Activated T-helper 2 cell treated with anti-CD3 and anti-CD28 coated beads, Interferon-gamma antibody, Interleukin-2, Interleukin-4, amounts not matched to agents 10 μg/mL and 5 μg/mL and 100 μg/mL, durations not matched to agents 14 hours and 24 hours and 36 hours (primary cell): Measurements from ENCODE around the gene FGD5. TPM values are rescaled to one million over a fixed set of nuclear protein-coding genes. Genes with fewer than 3 reads are reported as not detected.

Source experiments
- DNase-seq: peaks from one replicate; pipeline ENCODE4 v3.0.0; 2021; ENCODE audit warnings: low spot score
- H3K27ac Mint-ChIP-seq: one replicate; pipeline ENCODE4 v1.8.0; 2021; ENCODE audit warnings: mixed read lengths
- H3K27me3 Mint-ChIP-seq: one replicate; pipeline ENCODE4 v1.8.0; 2021; ENCODE audit warnings: low read depth, mixed read lengths
- H3K36me3 Mint-ChIP-seq: one replicate; pipeline ENCODE4 v1.8.0; 2021; ENCODE audit warnings: low read depth, mixed read lengths
- H3K4me1 Mint-ChIP-seq: one replicate; pipeline ENCODE4 v1.8.0; 2021; ENCODE audit warnings: low read depth, mixed read lengths
- H3K4me3 Mint-ChIP-seq: one replicate; pipeline ENCODE4 v1.8.0; 2021; ENCODE audit warnings: low read depth, mild to moderate bottlenecking, moderate library complexity, mixed read lengths
- H3K9me3 Mint-ChIP-seq: one replicate; pipeline ENCODE4 v1.8.0; 2021; ENCODE audit warnings: mixed read lengths
- intact Hi-C: fragments of 100-400 bp; cut with micrococcal nuclease; formaldehyde crosslinking; loops from one replicate; pipeline ENCODE4 v1.15.1; 2023
- total RNA-seq: library from RNA; stranded (reverse); gene quantifications from 2 replicates; pipeline ENCODE4 v1.2.3, GENCODE V29; 2022

Gene FGD5
- total RNA-seq, 1 donor from 2014 or later = 0.09 TPM

GRCh38 chr3:14811684-14812083, 7.1 kb upstream of the FGD5 start:
- Mint-ChIP-seq H3K27me3 (peaks cover 72% of the 10 kb centered on the region), H3K4me3 (no peak overlapping the region), H3K36me3 (no peaks in the 10 kb centered on the region), H3K4me1 (peaks cover 2% of the 10 kb centered on the region), H3K9me3 (no peaks in the 10 kb centered on the region), H3K27ac (no peak overlapping the region)
- no peak for DNase-seq
- intact Hi-C loops = no loop called here

GRCh38 chr3:14812196-14812790, 6.5 kb upstream of the FGD5 start:
- Mint-ChIP-seq H3K9me3 (no peaks in the 10 kb centered on the region), H3K4me1 (no peaks in the 10 kb centered on the region), H3K36me3 (no peaks in the 10 kb centered on the region), H3K27ac (no peak overlapping the region), H3K4me3 (no peak overlapping the region), H3K27me3 (peaks cover 68% of the 10 kb centered on the region)
- intact Hi-C loops = no loop called here
- DNase-seq = no peak

GRCh38 chr3:14814411-14814871, 4.3 kb upstream of the FGD5 start:
- H3K27ac Mint-ChIP-seq = no peak overlapping the region
- H3K4me1 Mint-ChIP-seq = no peaks in the 10 kb centered on the region
- H3K4me3 Mint-ChIP-seq = no peak overlapping the region
- H3K9me3 Mint-ChIP-seq = no peaks in the 10 kb centered on the region
- no peaks in the 10 kb centered on the region for H3K36me3 Mint-ChIP-seq
- intact Hi-C loops = no loop called here
- DNase-seq = no peak
- H3K27me3 Mint-ChIP-seq = peaks cover 55% of the 10 kb centered on the region

GRCh38 chr3:14816359-14816758, 2.4 kb upstream of the FGD5 start:
- Mint-ChIP-seq H3K27ac (no peak overlapping the region), H3K9me3 (no peaks in the 10 kb centered on the region), H3K36me3 (no peaks in the 10 kb centered on the region), H3K4me1 (no peaks in the 10 kb centered on the region), H3K27me3 (peaks cover 43% of the 10 kb centered on the region), H3K4me3 (no peak overlapping the region)
- DNase-seq = no peak
- intact Hi-C loops = no loop called here

GRCh38 chr3:14819671-14820070, 909 bp downstream of the FGD5 start:
- Mint-ChIP-seq H3K9me3 (no peaks in the 10 kb centered on the region), H3K27me3 (peaks cover 16% of the 10 kb centered on the region), H3K4me1 (no peaks in the 10 kb centered on the region), H3K36me3 (no peaks in the 10 kb centered on the region), H3K4me3 (no peak overlapping the region), H3K27ac (no peak overlapping the region)
- intact Hi-C loops = no loop called here
- no peak for DNase-seq

- intact Hi-C loops = no loop called here
- Mint-ChIP-seq H3K9me3 (no peaks in the 10 kb centered on the region), H3K27ac (no peak overlapping the region), H3K4me1 (no peaks in the 10 kb centered on the region), H3K4me3 (no peak overlapping the region), H3K27me3 (peaks cover 11% of the 10 kb centered on the region), H3K36me3 (no peaks in the 10 kb centered on the region)
- DNase-seq = no peak
These were observed 1.4 kb downstream of the FGD5 start for GRCh38 chr3:14820156-14820555.

- Mint-ChIP-seq H3K27ac (no peak overlapping the region), H3K4me3 (no peak overlapping the region), H3K36me3 (no peaks in the 10 kb centered on the region), H3K9me3 (no peaks in the 10 kb centered on the region), H3K4me1 (no peaks in the 10 kb centered on the region), H3K27me3 (peaks cover 9% of the 10 kb centered on the region)
- DNase-seq = no peak
- intact Hi-C loops = no loop called here
These were observed 2.4 kb downstream of the FGD5 start for GRCh38 chr3:14821151-14821550.

GRCh38 chr3:14822134-14822533, 3.4 kb downstream of the FGD5 start:
- peaks cover 7% of the 10 kb centered on the region for H3K27me3 Mint-ChIP-seq
- H3K9me3 Mint-ChIP-seq = no peaks in the 10 kb centered on the region
- no peak for DNase-seq
- no peaks in the 10 kb centered on the region for H3K4me1 Mint-ChIP-seq
- no peak overlapping the region for H3K27ac Mint-ChIP-seq
- intact Hi-C loops = no loop called here
- no peak overlapping the region for H3K4me3 Mint-ChIP-seq
- H3K36me3 Mint-ChIP-seq = no peaks in the 10 kb centered on the region

GRCh38 chr3:14822670-14823390, 4.1 kb downstream of the FGD5 start:
- Mint-ChIP-seq H3K27me3 (peaks cover 6% of the 10 kb centered on the region), H3K27ac (no peak overlapping the region), H3K4me1 (no peaks in the 10 kb centered on the region), H3K9me3 (no peaks in the 10 kb centered on the region), H3K4me3 (no peak overlapping the region), H3K36me3 (no peaks in the 10 kb centered on the region)
- no peak for DNase-seq
- intact Hi-C loops = no loop called here

- no peaks in the 10 kb centered on the region for H3K36me3 Mint-ChIP-seq
- DNase-seq = no peak
- H3K27ac Mint-ChIP-seq = no peak overlapping the region
- H3K4me1 Mint-ChIP-seq = no peaks in the 10 kb centered on the region
- no peak overlapping the region for H3K4me3 Mint-ChIP-seq
- intact Hi-C loops = no loop called here
- peaks cover 8% of the 10 kb centered on the region for H3K27me3 Mint-ChIP-seq
- no peaks in the 10 kb centered on the region for H3K9me3 Mint-ChIP-seq
These were observed 4.6 kb downstream of the FGD5 start for GRCh38 chr3:14823393-14823792.

GRCh38 chr3:14823910-14824629, 5.3 kb downstream of the FGD5 start:
- H3K9me3 Mint-ChIP-seq = no peaks in the 10 kb centered on the region
- H3K27me3 Mint-ChIP-seq = peaks cover 10% of the 10 kb centered on the region
- no peak overlapping the region for H3K4me3 Mint-ChIP-seq
- no peak for DNase-seq
- intact Hi-C loops = no loop called here
- no peaks in the 10 kb centered on the region for H3K36me3 Mint-ChIP-seq
- H3K4me1 Mint-ChIP-seq = no peaks in the 10 kb centered on the region
- H3K27ac Mint-ChIP-seq = no peak overlapping the region

GRCh38 chr3:14824646-14825045, 5.9 kb downstream of the FGD5 start:
- intact Hi-C loops = no loop called here
- H3K36me3 Mint-ChIP-seq = no peaks in the 10 kb centered on the region
- H3K27ac Mint-ChIP-seq = no peak overlapping the region
- H3K27me3 Mint-ChIP-seq = peaks cover 12% of the 10 kb centered on the region
- no peaks in the 10 kb centered on the region for H3K4me1 Mint-ChIP-seq
- DNase-seq = no peak
- H3K4me3 Mint-ChIP-seq = no peak overlapping the region
- no peaks in the 10 kb centered on the region for H3K9me3 Mint-ChIP-seq

GRCh38 chr3:14826069-14826468, 7.3 kb downstream of the FGD5 start:
- H3K9me3 Mint-ChIP-seq = no peaks in the 10 kb centered on the region
- intact Hi-C loops = no loop called here
- no peaks in the 10 kb centered on the region for H3K36me3 Mint-ChIP-seq
- no peak overlapping the region for H3K27ac Mint-ChIP-seq
- no peak overlapping the region for H3K4me3 Mint-ChIP-seq
- no peaks in the 10 kb centered on the region for H3K4me1 Mint-ChIP-seq
- no peak for DNase-seq
- H3K27me3 Mint-ChIP-seq = peaks cover 12% of the 10 kb centered on the region
